GM18907 (cell line): ENCODE data around the gene UFD1.

Source experiments
- ATAC-seq: cut with Tn5 transposase; IDR thresholded peaks from one replicate; pipeline ENCODE4 v1.9.1; 2021; ENCODE audit warnings: mild to moderate bottlenecking, moderate library complexity; ENCODE audit not compliant: unreplicated experiment

Gene UFD1

DNA sequence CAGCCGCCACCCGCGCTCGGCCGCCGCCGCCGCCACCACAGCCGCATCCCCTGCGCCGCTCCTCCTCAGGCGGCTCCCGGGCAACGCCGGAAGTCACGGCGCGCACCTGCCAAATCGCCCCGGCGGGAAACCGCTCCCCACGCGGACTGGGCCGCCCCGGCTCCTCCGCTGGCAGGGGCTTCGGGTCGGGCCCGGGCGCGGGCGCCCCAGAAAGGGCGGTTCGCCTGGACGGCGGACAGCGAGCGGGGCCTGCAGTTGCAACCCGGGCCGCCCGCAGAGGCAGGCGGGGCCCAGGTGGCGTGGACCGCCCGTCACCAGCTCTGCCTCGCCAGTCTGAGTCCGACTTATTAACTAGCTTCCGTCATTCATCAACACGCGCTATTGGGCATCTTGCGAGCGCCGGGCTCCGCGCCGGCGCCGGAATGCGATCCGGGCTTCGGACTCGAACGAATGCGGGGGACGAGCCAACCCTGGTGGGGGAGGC lies 47.3 kb downstream of the UFD1 start, which contains the start of gene HIRA:
Gene HIRA, minus strand, starts transcription at position 85 of the 484 bp plus-strand sequence. CDS start 257 bp downstream, outside the sequence.
- peak; percentile 63 for ATAC-seq

DNA sequence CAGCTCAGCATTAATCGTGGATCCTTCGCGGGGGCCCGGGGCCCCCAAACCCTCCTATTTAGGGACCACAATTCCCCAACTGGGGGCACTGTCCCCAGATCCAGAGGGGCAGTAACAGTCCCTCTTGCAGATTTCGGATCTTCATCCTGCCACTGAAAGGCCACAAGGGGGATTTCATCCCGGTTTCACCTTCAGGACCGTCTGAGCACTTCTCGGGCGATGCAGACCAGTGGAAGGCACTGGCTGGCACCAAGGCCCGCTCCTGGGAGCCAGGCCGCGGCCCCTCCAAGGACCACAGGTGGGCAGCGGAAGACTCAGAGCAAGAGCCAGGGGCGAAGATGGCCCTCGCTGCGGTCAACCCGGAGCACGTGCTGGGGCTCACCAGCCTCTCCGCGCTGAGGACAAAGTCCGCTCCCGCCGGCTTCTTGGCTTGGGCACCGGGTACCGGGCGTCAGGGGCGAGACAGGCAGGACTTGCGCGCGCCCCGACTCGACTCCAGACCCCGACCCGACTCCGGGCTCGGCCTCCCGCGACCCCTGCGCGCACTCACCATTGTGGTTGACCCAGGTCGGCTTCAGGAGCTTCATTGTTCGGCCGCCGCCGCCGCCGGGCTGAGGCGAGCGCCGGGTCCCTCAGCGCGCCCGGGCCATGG lies 48.0 kb downstream of the UFD1 start:
- ATAC-seq, result peak; percentile 11

DNA sequence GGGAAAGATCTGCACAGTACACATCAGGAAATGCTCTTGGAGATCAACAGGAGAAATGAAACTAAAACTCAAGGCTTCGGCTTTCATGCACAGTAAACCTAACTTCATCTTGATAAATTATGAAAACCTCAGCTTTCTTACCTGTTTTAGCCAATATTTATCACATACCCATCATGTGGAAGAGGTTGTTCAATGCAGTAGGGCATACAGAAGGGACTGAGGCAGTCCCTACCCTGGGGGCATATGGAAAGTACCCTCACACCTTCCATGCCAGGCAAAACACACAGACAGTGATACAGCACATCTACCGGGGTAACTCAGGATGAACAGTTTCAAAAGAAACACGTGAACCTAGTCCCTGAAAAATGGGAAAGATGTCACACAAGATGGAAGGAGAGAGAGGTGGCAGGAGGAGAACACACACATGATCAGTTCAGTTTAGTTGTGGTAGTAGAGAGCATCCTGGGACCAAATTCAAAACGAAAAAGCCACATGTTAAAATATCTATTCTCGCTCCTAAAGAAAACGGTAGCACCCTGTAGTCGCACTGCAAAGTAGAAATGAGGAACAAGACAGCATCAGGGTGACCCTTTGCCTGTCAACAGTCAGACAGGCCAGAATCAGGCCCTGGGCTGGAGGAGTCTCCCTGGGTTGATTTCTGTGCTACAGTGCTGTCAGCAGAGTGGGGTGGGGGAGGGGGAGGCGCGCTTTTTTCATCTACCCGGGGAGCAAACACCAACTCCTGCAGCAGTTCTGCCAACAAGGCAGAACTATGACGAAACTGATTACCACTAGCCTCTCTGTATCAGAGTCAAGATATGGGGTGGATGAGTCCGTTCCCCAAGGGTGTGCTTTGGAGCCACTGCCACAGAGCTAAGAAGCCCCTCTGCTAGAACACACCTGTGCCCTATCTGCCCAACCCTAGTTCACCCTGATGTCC lies 48.8 kb downstream of the UFD1 start:
- ATAC-seq, result no peak

DNA sequence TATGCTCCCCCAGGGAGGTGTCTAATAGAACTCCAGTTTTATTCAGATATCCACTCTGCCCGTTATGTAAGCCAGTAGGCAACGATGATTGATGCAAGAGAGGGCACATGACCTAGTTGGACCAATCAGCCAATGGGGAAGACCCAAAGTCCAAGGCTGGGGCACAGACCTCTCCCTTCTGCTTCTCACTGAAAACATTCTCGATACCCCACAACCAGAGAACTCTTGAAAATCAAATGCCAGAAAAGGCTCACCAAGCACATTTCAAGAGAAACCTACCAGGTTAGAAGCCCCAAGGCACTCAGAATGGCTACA lies 54.9 kb downstream of the UFD1 start:
- no peak for ATAC-seq

DNA sequence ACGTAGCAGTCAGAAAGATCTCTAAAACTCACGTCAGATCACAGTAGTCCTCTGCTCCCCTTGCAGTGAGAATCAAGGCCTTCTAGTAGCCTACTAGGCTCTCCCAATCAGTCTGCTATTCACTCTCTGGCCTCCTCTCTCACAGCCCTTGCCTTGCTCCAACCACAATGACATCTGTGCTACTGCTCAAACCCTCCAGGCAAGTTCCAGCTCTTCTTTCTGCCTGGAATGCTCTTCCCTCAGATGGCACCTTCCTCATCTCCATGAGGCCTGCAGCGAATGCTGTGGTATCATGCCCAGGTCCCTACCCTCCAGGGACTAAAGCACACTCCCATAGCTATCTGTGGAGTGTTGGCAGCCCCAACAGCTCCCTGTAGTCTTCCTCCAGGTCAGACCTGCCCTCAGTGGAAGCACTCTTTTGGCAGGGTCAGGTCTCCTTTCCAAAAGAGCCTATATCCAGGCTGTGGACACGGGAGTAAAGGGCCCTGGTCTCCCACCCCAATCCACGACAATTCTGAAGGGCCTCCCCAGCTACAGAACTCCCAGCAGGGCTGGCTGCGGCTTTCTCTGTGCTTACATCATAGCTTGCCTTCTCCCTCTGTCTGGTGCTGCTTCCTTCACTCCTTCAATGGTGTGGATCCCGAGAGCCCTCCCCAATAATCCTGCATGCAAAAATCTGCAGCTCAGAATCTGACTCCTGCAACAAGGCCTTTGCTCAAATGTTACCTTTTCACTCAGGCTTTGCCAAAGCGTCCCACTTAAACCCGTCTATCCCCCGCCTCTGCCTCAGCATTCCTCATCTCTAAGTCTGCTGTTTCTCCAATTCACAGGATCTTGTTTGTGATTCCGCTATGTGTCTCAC lies 56.3 kb downstream of the UFD1 start:
- no peak for ATAC-seq

DNA sequence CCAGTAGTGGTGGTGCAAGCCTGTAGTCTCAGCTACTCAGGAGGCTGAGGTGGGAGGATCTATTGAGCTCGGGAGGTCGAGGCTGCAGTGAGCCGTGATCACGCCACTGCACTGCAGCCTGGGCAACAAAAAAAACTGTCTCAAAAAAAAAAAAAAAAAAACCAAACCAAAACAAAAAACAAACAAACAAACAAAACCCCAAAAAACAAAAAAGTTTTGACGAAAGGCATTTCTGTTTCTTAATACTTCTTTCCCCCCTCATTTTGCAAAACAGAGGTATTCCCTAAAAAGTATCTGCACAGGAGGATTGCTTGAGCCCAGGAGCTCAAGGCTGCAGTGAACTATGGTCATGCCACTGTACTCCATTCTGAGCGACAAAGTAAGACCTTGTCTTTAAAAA lies 58.7 kb downstream of the UFD1 start:
- ATAC-seq, result no peak

DNA sequence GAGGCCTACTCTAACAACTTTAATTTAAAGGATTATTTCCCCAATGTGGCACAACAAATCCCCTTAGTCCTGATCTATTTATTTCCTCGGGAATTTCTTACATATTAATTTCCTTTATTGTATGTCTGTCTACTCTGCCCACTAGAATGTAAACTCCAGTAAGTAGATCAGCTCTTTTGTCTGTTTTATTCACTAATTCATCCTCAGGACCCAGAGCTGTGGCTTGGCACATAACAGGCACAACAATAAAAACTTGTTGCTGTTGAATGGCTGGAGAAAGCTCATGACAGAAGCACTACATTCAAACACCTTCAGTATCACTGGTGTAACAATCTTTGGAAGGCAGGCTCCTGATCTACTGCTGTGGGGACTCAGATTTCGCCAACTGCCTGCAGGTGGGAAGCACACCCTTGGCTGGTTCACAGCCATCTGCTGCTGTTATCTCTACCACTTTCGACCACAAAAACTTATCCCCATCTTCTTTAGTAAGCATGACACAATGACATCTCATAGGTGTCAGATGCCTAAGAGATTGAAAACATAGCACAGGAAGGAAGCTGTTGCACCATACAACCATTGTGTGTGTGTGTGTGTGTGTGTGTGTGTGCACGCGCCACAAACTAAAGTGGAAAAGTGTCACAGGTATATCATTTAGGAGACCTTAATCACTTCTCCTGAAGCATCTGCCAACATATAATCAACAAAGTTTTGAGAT lies 59.4 kb downstream of the UFD1 start:
- peak; percentile 63 for ATAC-seq

DNA sequence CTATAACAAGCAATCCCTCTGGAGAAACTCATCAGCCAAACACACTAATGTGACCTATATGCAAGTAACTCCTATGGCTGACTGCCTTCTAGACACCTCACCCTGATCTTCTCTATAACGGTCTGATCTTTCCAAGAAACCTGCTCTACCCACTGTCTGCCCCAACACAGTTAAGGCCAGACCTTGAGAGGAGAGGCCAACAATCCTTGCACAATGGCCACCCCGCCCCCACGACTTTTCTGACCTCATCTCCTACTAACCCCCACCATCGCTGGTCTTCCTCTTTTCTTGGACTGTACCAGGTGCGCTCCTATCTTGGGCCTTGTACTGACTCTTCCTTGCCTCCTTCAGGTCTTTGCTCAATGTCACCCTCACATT lies 59.9 kb downstream of the UFD1 start:
- ATAC-seq, result no peak

DNA sequence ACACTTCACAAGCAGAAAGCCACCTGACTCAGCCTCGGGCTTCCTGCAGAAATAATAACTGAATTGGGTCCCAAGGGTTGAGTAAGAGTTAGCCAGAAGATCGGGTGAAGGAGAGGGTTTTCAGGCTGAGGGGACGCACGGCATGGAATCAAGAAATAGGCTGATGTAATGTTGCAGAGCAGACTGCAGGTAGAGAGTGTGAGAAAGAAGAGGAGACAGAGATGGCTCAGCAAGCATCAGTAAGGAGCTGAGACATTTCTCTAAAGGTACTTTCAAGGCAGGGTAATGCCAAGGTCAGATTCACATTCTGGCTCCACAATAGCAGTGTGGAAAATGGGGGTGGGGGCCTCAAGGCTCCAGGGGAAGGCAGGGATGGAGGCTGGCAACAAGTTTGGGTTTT lies 66.1 kb downstream of the UFD1 start:
- ATAC-seq, result no peak

DNA sequence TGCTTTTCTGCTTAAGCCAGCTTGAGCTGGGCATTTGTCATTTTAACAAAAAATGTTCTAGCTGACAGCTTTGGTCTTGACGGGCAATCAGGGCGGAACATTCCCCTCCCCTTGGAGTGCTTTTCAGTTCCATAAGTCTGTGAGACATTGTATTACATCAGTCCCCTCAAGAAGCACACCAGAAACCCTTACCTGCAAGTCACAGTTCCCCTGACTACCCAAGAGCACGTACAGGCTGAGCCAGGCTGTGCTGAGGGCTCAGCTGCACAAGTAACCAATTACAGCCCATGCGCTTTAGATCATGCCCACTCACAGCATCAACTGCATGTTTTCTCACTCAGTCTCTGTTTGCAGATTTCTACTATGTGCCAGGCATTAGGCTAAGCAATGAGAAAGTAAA lies 66.5 kb downstream of the UFD1 start:
- ATAC-seq, result no peak

DNA sequence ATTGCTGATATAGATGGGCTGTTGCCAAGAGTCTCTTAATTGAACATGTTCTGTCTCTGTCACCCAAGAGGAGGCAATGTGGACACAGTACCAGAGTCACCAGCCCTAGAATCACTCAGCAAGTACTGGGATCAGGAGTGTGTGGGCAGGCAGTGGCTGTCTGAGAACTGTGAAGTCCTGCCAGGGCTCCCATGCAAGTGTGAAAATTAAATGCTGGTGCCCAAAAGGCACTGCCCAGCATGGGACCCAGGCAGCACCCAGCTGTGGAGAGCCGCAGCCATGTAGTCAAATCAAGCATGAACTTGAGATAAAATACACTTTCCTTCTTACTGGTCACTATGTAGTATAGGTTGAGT lies 67.3 kb downstream of the UFD1 start:
- ATAC-seq, result no peak

DNA sequence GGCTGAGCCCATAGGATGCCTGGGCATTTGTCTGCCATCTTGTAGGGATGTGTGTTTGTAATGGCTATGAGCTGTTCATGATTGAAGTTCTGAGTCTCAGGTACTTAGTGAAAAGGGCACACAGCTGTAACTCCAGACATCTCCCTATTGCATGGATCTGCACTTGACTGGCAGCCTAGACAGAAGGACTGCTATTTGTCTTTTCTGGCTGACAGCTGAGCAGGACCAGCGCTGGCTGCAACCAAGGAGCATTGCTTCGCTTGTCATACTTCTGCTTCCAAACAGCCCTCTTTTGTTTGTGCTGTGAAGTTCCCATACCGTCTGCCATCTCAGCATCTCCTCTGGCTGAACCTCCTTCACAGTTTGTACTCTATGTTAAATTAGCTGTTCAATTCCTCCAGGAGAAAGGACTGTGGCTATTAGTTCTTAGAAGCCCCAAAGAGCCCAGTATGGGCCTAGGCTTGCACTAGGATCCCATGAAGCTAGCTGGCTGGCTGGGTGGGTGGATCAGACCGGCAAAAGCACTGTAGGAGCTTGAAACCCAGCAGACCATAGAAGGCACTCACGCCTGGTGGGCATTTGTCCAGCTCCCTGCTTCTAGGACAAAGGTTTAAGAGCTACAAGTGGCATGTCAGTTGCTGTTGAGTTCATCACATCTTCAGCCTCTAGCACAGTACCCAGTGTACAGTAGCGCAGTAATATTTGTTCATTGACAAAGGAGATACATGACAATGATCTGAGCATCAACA lies 67.9 kb downstream of the UFD1 start:
- ATAC-seq, result no peak

DNA sequence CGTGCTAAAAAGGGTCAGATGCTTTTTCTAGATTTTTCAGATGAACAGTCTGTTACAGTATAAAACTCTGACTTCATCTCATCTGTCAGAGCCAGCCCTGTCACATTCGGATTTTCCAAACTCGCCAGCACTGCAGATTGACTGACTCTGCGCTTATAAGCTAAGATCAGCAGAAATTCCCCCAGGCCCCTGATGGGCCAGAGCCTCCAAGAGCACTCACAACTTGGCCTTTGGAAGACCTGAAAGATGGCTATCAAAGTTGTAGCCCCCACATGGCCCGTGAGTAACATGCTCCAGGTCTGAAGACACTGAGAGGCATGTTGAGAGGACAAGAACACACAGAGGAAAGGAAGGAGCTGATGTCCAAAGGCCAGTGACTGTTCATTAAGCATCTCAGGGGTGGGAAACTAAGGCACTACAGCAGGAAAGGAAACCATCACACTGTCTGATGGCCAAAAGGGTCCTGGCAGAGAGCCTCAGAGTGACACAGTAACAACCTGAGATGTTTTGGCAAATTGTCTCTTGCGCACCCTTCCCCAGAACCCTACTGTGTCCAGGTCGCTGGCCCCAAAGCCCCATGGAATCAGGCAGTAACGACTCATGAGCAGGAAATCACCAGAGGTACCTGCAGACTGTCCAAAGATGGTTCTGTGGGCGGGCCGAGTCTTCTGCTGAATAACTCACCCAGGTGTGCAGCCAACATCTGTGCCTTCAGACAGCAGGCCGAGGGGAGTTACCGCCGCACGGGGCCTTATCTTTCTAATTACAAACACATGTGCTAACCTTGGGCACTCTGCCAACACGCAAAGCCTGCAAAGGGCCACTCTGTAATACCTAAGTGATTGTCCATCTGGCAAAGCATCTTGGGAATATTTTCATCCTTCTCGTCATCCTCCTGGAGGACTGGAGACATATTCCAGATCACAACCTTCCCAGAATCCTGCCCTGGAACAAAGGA lies 71.1 kb downstream of the UFD1 start:
- no peak for ATAC-seq

DNA sequence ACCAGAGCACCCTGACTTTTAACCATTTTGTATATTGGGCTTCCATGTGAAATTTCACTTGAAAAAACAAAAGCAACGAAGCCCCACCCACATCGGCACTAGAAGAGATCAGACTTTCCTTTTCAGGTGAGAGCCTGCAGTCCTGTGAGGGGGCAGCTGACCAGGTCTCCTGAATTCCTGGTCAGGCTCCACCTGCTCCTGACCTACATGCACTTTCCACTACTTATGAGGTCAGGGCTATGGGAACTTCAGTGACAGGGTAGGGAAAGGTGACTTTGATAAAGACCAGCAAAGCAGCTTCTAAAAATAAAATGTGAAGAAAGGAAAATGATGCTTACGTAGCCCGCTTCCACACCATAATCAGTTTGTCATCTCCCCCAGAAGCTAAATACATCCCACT lies 72.1 kb downstream of the UFD1 start:
- ATAC-seq, result no peak

DNA sequence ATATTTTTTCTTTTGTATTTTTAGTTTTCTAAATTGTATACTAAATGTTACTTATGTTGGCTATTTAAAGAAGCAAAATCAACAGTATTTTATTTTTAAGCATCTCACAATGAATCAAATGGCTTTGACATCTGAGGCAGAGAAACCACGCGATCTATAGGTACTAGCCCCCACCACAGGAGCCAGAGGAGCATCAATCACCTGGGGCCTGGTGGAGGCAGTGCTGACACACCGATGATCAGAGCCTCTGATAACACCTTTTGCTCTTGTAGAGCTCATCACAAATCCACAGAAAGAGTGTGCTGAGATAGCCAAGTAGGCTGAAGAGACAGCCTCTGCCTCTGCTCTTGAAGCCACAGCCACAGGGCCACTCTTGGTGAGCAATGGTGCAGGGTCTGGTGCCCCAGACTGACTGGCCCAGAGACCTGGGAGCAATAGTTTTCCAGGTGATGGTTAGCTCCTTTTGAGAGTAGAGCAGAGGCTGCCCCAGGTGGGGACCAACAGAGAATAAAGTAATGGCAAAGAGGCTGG lies 72.6 kb downstream of the UFD1 start:
- ATAC-seq, result no peak

DNA sequence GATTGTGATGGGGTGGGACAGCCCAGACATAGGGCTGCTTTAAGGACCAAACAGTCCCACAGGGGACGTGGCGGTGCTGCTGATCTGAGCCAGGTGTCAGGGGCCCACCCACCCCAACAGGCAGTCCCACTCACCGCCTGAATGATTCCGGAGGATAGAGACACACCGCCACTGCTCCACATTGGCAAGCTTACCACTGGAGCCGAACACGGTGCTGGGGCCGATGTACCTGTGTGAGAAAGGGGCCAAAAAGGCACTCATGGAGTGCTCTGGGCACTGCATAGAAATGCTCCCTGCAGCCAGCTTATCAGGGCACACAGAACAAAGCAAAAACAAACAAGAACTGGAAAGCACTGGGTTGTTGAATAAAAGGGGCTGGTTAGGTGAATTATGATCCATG lies 73.3 kb downstream of the UFD1 start:
- ATAC-seq, result no peak

DNA sequence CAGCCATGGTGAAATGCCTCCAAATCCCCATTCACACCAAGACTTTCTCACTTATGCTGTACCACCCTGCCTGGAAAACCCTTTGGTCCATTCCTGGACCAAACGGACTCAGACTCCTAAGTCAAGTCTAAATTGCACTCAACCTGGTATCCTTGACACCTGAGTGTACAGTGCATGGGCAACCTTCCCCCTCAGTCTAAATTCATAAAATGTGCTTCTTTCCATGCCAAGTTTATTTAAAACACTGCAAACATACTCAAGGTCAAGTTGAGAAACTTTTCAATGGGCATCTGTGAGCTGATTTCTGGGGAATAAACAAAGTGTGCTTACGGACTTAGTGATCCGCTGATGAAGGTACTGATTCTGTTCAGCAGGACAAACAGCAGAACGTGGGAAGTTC lies 73.9 kb downstream of the UFD1 start:
- ATAC-seq, result no peak

DNA sequence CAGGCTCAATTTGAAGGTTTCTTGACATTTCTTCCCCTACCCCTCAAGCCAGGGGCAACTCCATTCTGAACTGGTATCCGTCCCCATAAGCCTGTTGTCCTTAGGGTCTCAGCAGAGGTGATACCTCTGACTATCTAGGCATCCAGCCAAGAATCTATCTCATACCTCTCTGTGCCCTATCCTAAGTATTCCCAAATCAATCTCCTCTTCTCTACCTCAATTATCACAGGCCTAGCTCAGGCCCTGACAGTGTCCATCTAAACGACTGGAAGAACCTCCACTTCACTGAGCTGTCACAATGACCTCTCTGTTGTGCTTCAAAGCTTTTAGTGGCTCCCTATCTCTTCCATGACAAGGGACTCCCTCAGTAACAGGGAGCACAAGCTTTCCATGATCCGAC lies 74.3 kb downstream of the UFD1 start:
- ATAC-seq, result no peak
